Right kidney (tissue), 9 donors: ENCODE data around the gene FNBP1L.

Experiments used
- DNase-seq: peaks from one replicate; pipeline ENCODE4 v3.0.0-alpha.2; 2016
- long read RNA-seq, 8 donors: transcript quantifications; one replicate each; lab custom pipeline, GENCODE V29; 2026

The FNBP1L gene
- long read RNA-seq, donor 1, full-length matches to known transcripts = 8 of 57 reads
- long read RNA-seq, donor 1, partial matches to known transcripts = 49 of 57 reads
- long read RNA-seq, donor 1, other reads (novel, unspliced or antisense) = 0 of 57 reads
- long read RNA-seq, donor 2, full-length matches to known transcripts = 7 of 22 reads
- long read RNA-seq, donor 2, partial matches to known transcripts = 15 of 22 reads
- long read RNA-seq, donor 2, other reads (novel, unspliced or antisense) = 0 of 22 reads
- long read RNA-seq, donor 3, full-length matches to known transcripts = 10 of 25 reads
- long read RNA-seq, donor 3, partial matches to known transcripts = 15 of 25 reads
- long read RNA-seq, donor 3, other reads (novel, unspliced or antisense) = 0 of 25 reads
- long read RNA-seq, donor 4, full-length matches to known transcripts = 14 of 60 reads
- long read RNA-seq, donor 4, partial matches to known transcripts = 46 of 60 reads
- long read RNA-seq, donor 4, other reads (novel, unspliced or antisense) = 0 of 60 reads
- long read RNA-seq, donor 5, full-length matches to known transcripts = 9 of 29 reads
- long read RNA-seq, donor 5, partial matches to known transcripts = 20 of 29 reads
- long read RNA-seq, donor 5, other reads (novel, unspliced or antisense) = 0 of 29 reads
- long read RNA-seq, donor 6, full-length matches to known transcripts = 10 of 34 reads
- long read RNA-seq, donor 6, partial matches to known transcripts = 24 of 34 reads
- long read RNA-seq, donor 6, other reads (novel, unspliced or antisense) = 0 of 34 reads
- long read RNA-seq, donor 7, full-length matches to known transcripts = 6 of 61 reads
- long read RNA-seq, donor 7, partial matches to known transcripts = 55 of 61 reads
- long read RNA-seq, donor 7, other reads (novel, unspliced or antisense) = 0 of 61 reads
- long read RNA-seq, donor 8, full-length matches to known transcripts = 14 of 41 reads
- long read RNA-seq, donor 8, partial matches to known transcripts = 27 of 41 reads
- long read RNA-seq, donor 8, other reads (novel, unspliced or antisense) = 0 of 41 reads

- DNase-seq = peak; percentile 84
These were observed at the start of gene FNBP1L for GRCh38 chr1:93447481-93448291. Gene FNBP1L, plus strand, starts transcription at chr1:93448118. Its CDS starts 164 bp downstream, at chr1:93448282.

DNA sequence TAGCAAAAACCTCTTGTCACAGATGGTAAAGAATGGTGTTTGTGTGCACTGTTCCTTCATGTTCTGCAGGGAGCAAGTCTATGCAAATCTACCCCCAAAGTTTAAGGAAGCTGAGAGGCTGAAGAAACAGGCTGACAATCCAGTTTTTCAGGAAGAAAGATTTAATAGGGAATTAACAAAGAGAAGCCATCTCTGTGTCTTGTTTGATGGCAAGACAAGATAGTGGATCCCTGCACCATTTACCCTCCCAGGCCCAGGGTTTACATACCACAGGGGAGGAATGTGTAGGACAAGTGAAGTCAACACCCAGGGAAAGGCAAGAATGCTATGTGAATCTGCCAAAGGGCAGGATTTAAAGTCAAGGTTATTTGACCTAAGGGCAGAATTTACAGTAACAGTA is 48.1 kb upstream of the FNBP1L start:
- no peak for DNase-seq

DNA sequence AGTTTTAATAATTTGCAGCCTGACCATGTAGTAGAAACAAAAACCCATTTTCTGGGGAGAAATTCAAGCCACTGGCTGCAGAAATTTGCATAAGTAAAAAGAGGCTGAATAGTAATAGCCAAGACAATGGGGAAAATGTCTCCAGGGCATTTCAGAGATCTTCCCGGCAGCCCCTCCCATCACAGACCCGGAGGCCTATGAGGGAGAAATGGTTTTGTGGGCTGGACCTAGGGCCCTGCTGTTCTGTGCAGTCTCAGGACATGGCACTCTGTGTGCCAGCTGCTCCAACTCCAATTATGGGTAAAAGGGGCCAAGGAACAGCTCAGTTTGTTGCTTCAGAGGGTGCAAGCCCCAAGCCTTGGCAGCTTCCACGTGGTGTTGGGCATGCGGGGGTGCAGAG is 39.7 kb upstream of the FNBP1L start:
- DNase-seq = no peak

DNA sequence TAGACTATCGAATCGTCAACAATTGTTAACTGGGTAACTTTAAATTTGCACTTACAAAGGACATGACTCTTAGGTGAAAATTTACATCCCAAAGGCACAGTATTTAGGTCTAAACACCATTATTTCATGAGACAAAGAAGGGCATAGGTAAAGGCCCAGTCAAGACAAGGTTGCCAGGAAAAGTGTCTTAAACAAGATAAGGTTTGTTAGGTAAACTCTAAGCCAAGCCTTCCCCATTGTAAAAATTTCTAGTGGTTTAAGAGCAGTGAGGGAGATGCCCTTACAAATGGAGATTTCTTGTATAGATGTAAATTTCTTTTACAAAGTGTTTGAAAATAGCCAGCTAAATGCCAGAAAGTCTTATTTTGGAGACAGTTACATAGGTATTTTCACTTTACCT is 36.9 kb upstream of the FNBP1L start:
- no peak for DNase-seq

GRCh38 chr1:93414749-93415148 is 33.2 kb upstream of the FNBP1L start:
- DNase-seq = no peak

- no peak for DNase-seq
These were observed 32.6 kb upstream of the FNBP1L start for GRCh38 chr1:93415296-93415695.

DNA sequence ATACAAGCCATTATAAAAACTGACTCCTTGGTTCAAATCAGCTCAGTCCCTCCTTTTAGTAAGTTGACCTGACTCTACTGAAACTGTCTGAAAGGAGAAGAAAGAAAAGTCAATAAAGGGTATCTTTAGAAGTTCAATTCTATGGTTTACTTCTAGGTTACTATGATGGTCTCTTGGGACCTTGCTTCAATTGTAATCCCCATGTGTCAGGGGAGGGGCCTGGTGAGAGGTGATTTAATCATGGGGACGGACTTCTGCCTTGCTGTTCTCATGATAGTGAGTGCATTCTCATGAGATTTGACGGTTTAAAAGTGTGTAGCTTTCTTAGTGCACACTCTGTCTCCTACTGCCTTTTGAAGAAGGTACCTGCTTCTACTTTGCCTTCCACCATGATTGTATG is 31.7 kb upstream of the FNBP1L start:
- DNase-seq = no peak

DNA sequence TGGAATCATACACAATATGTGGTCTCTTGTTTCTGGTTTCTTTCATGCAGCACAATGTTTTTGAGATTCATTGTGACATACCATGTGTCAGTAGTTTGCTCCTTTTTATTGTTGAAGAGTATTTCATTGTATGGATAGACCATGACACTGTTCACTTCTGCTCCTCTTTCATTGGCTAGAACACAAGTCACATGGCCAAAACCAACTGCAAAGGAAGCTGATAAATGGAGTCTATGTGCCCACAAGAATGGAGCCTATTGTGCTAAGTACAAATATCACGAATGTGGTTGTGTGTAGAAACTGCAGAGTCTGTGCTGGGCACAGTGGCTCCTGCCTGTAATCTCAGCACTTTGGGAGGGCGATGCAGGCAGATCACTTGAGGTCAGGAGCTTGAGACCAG is 28.6 kb upstream of the FNBP1L start:
- DNase-seq = no peak

- DNase-seq = no peak
These were observed 27.5 kb upstream of the FNBP1L start for GRCh38 chr1:93420400-93420799.

DNA sequence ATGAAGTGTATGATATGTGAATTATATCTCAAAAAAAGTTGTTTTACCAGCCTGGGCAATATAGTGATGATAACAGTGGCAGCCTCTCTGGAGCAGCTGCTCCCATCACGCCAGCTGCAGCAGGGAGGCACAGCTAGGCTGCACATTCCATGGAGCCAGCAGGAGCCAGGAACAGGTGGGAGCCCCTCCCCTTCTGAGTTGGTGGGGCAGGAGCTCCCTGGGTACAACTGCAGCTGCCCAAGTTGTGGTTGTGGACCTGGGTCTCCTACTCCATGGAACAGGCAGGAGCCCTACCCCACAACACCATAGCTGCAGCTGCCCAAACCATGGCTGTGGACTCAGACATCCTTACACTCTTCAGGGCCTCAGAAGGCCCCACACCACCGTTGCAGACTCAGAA is 21.7 kb upstream of the FNBP1L start:
- DNase-seq = no peak

- no peak for DNase-seq
These were observed 20.3 kb upstream of the FNBP1L start for GRCh38 chr1:93427656-93428055.

DNA sequence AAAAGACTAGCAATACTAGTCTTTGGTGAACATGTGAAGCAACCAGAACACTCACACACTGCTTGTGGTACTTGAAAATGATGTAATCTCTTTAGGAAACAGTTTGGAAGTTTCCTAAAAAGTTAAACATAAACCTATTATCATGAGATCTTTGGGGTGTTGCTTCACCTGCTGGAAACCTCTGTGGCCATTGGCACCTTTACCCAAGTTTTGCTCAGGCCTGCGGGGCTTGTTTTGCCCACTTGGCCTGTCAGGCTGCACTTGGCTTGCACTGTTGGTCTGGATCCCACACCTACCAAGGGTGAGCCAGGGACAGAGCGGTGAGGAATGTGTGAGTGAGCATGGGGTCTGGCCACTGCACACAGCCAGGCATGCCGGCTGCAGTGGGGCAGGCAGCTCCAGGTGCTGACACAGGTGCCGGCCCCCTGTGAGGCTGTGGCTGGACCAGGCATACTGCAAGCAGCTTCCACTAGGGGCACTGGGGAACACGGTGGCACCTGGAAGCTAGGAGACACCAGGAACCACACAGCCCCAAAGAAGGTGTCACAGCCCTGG is 14.4 kb upstream of the FNBP1L start:
- no peak for DNase-seq

- no peak for DNase-seq
These were observed 13.8 kb upstream of the FNBP1L start for GRCh38 chr1:93434088-93434487.

DNA sequence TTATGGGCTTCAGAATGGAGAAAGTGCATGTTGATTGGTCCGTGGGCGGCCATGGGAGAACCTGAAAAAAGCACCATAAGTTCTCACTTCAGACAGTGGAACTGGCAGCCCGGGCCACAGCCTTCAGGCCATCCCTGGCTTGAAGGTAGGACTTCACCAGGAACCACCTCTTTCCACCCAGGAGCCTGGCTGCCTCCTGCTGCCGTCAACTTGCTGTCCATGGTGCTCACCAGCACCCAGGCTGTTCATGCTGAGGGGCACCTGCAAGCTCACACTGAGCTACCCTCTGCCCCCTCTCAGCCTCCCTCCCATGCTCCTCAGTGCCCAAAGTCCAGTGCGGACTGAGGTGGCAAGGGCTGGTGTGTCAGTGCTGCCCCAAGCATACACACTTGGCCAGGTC is 12.9 kb upstream of the FNBP1L start:
- no peak for DNase-seq

DNA sequence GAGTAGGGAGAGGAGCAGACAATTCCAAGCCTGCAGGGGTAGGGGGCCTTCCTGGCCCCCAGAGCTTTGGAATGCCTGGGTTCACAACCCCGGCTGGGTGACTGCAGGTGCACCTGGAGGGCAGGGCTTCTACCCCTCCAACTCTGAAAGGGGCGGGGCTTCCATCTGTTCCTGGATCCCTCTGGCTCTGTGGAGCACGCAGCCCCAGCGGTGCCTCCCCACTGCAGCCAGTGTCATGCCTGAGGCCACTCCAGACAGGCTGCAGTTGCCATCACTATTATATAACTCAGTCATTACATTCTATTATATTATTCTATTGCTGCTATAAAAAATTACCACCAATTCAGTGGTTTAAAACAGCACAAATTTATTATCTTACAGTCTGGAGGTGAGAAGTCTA is 12.5 kb upstream of the FNBP1L start:
- DNase-seq = no peak

DNA sequence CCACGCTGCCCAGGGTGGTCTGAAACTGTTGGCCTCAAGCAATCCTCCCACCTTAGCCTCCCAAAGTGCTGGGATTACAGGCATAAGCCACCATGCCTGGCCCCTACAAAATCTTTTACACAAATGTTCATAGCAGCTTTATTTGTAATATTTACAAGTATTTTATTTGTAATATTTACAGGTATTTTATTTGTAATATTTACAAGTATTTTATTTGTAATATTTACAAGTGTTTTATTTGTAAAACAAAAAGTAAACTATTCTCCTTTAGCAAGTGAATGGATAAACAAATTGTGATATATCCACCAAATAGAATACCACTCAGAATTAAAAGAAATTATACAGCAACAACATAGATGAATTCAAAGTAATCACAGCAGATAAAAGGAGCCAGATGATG is 11.4 kb upstream of the FNBP1L start:
- DNase-seq = no peak

- no peak for DNase-seq
These were observed 9.8 kb upstream of the FNBP1L start for GRCh38 chr1:93437976-93438605.

DNA sequence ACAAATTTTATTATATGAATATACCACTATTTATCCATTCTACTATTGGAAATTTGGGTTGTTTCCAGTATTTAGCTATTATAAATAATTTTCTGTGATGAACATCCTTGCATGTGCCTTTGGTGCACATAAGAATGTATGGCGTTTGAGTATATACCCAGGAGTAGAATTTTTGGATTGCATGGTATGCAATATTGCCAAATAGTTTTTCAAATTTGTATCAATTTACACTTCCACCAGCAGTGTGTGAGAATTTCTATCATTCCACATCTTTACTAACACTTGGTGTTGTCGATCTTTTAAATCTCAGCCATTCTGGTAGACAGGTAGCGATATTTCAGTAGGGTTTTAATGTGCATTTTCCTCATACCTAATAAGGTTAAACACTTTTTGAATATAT is 9.2 kb upstream of the FNBP1L start:
- DNase-seq = no peak

DNA sequence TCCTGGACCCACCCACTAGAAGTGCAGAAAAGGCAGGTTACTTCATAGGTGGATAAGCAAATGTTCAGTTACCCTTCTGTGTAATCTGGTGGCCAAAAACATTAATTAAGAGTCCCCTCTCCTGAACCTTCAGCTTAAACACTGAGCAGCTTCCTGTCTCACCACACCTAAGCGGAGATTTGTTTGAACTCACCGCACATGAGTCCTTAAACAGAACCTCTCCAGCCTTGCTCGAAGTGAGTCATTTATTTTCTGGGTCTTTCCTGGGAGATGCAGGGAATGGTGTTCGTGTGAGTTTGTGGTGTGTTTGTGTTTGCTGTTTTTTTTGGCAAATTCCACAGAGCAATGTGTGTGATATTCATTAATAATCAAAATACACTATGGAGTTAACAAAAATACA is 7.6 kb upstream of the FNBP1L start:
- no peak for DNase-seq

- no peak for DNase-seq
These were observed 7.2 kb upstream of the FNBP1L start for GRCh38 chr1:93440706-93441105.

GRCh38 chr1:93441589-93441988 is 6.3 kb upstream of the FNBP1L start:
- DNase-seq = no peak
